Keratinocyte (primary cell): ENCODE results near the gene CIAPIN1.

Experiments
- CTCF ChIP-seq, 3 experiments: IDR thresholded peaks in 1 of 3; conservative IDR thresholded peaks in 1 of 3; optimal IDR thresholded peaks in 1 of 3; 2 replicates in 2 of 3; 3 replicates in 1 of 3; pipeline versions ENCODE3 to v1.5.1; 2011; ENCODE audit warnings: low read length in 3 of 3, mild to moderate bottlenecking in 3 of 3, moderate library complexity in 2 of 3, control low read depth in 1 of 3, inconsistent platforms in 1 of 3; ENCODE audit not compliant: insufficient read depth in 2 of 3; ENCODE audit errors: extremely low read depth in 1 of 3
- EZH2 ChIP-seq: IDR thresholded peaks from one replicate; pipeline ENCODE4 v1.6.1; 2012; ENCODE audit warnings: inconsistent platforms, mild to moderate bottlenecking, low read length, moderate library complexity

GRCh38 chr16:57434003-57434402, 13.2 kb downstream of the CIAPIN1 start:
- TF ChIP-seq CTCF (optimal IDR thresholded peaks at IDR 0.05 in 1 of 3, IDR thresholded peaks at IDR 0.05 in 1 of 3, conservative IDR thresholded peaks at IDR 0.05 in 1 of 3; ENCODE audit: extremely low read depth in 1 of 3, insufficient read depth in 2 of 3, low read length in 3 of 3): no peak
- no peak for TF ChIP-seq EZH2
